Activated CD8-positive, alpha-beta memory T cell treated with anti-CD3 and anti-CD28 coated beads, Interleukin-2, amount 50 U/mL, for 24 hours (primary cell): ENCODE results near the gene IPPK.
"Not testable (repeated sequence)": the region's sequence is repeated elsewhere in the genome, so short reads cannot be mapped to it uniquely, and the experiment has no call there.

Source experiments
- DNase-seq: peaks from one replicate; pipeline ENCODE4 v3.0.0-alpha.2; 2020; ENCODE audit errors: extremely low read depth

The IPPK gene

GRCh38 chr9:92595075-92595474 is 74.9 kb downstream of the IPPK start:
- DNase-seq = not testable (repeated sequence)

- DNase-seq = no peak
Observed at GRCh38 chr9:92592946-92593861, 76.7 kb downstream of the IPPK start.

GRCh38 chr9:92592537-92592936 is 77.4 kb downstream of the IPPK start:
- DNase-seq = no peak

GRCh38 chr9:92590377-92590776 is 79.6 kb downstream of the IPPK start:
- no peak for DNase-seq

- DNase-seq = no peak
Observed at GRCh38 chr9:92589923-92590322, 80.0 kb downstream of the IPPK start.

GRCh38 chr9:92576175-92576574 is 93.8 kb downstream of the IPPK start:
- DNase-seq = no peak

- DNase-seq = not testable (repeated sequence)
Observed at GRCh38 chr9:92573612-92574011, 96.3 kb downstream of the IPPK start.

- DNase-seq = not testable (repeated sequence)
Observed at GRCh38 chr9:92571871-92572270, 98.1 kb downstream of the IPPK start.

GRCh38 chr9:92564982-92565381 is 104.9 kb downstream of the IPPK start:
- no peak for DNase-seq

GRCh38 chr9:92564504-92564903 is 105.4 kb downstream of the IPPK start:
- DNase-seq = no peak
